HG02642 (cell line): Measurements from ENCODE around the gene USH1G.
"Not testable (repeated sequence)": the region's sequence is repeated elsewhere in the genome, so short reads cannot be mapped to it uniquely, and the experiment has no call there.

Source experiments
- ATAC-seq: cut with Tn5 transposase; IDR thresholded peaks from one replicate; pipeline ENCODE4 v1.9.1; 2021; ENCODE audit warnings: mild to moderate bottlenecking; ENCODE audit not compliant: unreplicated experiment, poor library complexity

The USH1G gene

DNA sequence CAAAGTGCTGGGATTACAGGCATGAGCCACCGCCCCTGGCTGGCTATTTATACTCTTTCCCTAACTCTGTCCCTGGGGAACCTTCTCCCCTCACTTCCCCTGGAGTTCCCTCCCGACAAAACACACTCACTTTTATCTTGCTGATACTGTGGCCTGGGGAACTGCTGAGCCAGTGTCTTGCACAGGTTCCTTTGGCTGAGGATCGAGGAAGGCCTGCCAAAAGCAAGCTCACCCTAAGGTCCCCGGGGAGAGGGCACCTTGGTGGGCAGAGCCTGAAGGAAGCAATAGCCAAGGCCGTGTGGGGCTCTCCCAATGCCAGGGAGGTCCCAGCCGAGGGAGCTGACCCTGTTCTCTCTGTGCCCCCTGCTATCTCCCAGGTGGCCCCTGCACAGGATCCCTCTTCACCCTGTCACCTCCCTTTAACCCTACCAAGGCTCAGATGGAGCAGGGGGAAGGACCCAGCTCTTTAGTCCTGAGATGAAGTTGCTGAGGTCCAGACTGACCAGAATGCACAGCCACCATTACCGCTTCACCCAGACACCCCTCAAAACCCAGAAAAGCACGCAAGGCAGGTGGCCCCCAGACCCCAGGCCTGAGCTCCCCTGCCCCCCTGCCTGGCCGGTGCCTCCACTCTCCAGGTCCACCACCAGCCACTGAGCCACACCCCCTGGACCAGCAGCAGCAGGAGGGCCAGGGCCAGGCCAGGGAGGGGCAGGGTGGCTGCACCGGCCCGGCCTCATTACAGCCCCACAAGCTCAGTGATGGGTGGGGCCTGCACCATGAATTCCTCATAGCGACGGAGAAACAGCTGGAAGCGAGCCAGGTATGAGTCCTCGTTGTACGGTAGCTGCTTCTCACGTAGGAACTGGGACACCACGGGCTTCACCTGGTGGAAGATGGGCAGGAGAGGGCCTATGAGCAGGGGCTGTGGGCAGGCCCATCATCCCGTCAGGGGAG is 45.2 kb downstream of the USH1G start:
- no peak for ATAC-seq

GRCh38 chr17:74875977-74876593 is 47.0 kb downstream of the USH1G start:
- no peak for ATAC-seq

GRCh38 chr17:74875155-74875976 is 47.7 kb downstream of the USH1G start:
- ATAC-seq = no peak

GRCh38 chr17:74874615-74875037 is 48.4 kb downstream of the USH1G start:
- no peak for ATAC-seq

GRCh38 chr17:74873874-74874614 is 49.0 kb downstream of the USH1G start:
- ATAC-seq = no peak

DNA sequence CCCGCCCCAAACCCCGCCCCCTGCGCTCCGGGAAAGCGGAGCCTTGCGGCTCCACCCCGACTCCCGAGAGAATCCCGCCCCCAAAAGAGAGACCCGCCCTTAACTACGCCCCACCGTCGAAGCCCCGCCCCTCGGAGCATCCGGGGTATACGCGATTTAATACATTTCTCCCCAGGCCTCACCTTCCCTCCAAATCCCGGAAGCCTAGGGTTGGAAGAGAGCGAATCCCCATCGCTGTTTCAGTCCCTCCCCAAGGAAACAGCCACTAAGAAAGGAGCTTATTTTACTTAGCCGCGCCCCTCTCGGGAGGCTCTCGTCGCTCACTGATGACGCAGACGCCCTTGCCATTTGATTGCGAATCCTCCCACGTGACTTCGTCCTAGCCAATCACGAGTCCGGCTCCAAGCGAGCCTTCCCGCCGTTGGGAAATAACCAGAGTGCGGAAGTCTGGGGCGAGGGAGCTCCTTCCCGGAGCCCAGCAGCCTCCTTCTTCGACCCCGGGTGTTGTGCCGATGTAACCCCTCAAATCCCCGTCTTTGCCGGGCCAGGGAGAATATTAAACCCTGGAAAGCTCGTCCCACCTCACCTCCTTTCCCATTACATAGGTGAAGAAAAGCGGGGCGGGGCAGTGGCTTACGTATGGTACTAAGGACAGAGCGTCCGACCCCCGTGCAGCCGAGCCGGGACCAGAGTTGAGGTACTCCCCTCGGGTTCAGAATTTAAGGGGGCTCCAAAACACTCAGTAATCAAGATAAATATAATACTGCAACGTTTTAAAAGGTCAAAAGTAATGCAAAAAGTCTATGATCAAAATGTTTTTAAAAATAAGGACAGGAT is 49.8 kb downstream of the USH1G start:
- peak; percentile 90 for ATAC-seq

DNA sequence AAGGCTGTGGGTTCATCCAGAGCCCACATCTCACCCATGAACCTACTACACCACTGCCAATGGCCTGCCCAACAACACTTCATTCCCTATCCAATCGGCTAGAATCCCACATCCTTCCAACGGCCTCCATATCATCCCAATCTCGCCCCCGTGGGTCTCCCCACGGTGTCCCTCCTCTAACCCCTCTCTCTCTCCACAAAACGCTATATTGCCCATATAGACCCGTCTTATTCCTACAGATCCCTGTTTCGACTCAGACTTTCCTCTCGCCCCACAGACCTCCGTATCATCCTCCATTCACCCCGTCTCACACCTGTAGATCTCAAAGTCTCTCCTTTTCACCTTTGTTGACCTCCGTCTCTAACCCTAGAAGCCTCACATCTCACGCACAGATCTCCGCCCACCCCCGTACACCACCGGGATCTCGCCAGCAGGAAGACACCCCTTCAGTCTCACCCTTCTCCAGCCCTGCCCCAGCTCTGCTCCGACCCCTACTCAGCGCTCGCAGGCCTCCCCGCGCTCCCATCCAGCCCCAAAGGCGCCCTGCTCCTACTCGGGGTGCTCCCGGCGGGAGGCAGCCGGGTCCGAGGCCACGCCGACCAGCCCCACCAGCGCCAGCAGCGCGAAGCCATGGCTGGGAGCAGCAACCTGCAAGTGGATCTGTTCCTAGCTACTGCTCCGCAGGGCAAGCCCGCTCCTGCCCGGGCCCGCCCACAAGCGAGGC is 50.6 kb downstream of the USH1G start, which contains the start of gene FDXR:
Gene FDXR (minus strand): TSS at position 682 of the 724 bp plus-strand sequence. CDS start 50 bp downstream, at position 632.
- ATAC-seq = peak; percentile 19

GRCh38 chr17:74871356-74872076 is 51.5 kb downstream of the USH1G start:
- ATAC-seq = no peak

GRCh38 chr17:74870512-74870911 is 52.5 kb downstream of the USH1G start:
- no peak for ATAC-seq

- not testable (repeated sequence) for ATAC-seq
Observed at GRCh38 chr17:74870028-74870427, 53.0 kb downstream of the USH1G start.

- ATAC-seq = no peak
Observed at GRCh38 chr17:74868908-74869255, 54.2 kb downstream of the USH1G start.

DNA sequence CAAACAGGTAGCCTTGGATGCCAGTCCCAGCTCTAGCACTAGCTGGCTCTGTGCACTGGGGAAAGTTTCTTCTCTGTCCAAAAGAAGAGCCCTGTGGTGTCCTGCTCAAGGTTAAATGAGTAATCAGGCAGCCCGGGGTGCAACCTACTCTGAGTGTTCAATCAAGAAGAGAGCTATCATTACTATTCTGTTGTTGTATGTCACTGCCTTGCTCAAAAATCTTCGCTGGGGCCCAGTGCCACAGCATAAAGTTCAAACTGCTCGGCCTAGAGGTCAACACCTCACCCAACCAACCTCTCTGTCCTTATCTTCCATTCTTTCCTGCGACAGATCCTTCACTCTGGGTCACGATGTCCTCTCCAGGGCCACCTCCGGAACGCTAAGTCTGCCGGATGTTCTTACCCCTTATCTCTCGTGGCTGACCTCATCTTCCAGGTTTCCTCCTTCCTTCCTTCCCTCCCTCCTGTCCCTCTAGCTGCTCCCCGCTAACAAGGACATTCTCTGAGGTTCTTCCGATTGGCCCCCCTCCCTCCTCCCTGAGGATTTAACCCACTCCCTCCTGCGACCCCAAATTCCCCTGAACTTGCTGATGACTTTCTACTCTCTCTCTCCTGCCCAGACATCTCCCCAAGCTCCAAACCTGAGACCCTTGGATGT is 54.7 kb downstream of the USH1G start:
- no peak for ATAC-seq

GRCh38 chr17:74866198-74866835 is 56.7 kb downstream of the USH1G start:
- no peak for ATAC-seq
